HEK293 (cell line): Measurements from ENCODE around the gene CDH12.

Experiments used
- CTCF ChIA-PET: fragments of 350-600 bp; formaldehyde crosslinking; extraction: SDS; loops from one replicate; lab custom pipeline; 2021; ENCODE audit warnings: antibody characterized with exemption; lab: Yijun Ruan, JAX
- POLR2A ChIA-PET: fragments of 300-600 bp; formaldehyde crosslinking; extraction: SDS; loops from one replicate; lab custom pipeline; 2020; ENCODE audit warnings: antibody characterized with exemption, inconsistent platforms; lab: Yijun Ruan, JAX
- H3K27ac ChIP-seq: fragments of 200-500 bp; sonication (Bioruptor generic); 2 replicates; pipeline ENCODE4 v1.5.1; 2014; ENCODE audit warnings: low read depth, low read length, control low read depth, inconsistent platforms; ENCODE audit errors: extremely low read depth
- H3K36me3 ChIP-seq, 2 experiments: fragments of 200-500 bp in 1 of 2; sonication (Bioruptor generic) in 1 of 2; 1 replicate in 1 of 2; 2 replicates in 1 of 2; pipeline ENCODE4 v1.5.1; 2014 to 2017; ENCODE audit warnings: inconsistent platforms in 2 of 2, low read length in 2 of 2; ENCODE audit not compliant: control insufficient read depth in 2 of 2, insufficient read depth in 1 of 2
- H3K4me1 ChIP-seq: fragments of 200-500 bp; sonication (Bioruptor generic); 2 replicates; pipeline ENCODE4 v1.5.1; 2014; ENCODE audit warnings: mild to moderate bottlenecking, low read length, inconsistent platforms; ENCODE audit not compliant: control insufficient read depth, insufficient read depth
- H3K4me3 ChIP-seq: 2 replicates; pipeline ENCODE4 v1.5.1; 2011; ENCODE audit warnings: low read depth, mild to moderate bottlenecking, control low read depth, low read length, moderate library complexity
- H3K9me3 ChIP-seq: fragments of 200-500 bp; sonication (Bioruptor generic); 2 replicates; pipeline ENCODE4 v1.5.1; 2014; ENCODE audit warnings: low read depth, low read length, inconsistent platforms; ENCODE audit not compliant: control insufficient read depth, insufficient read depth
- HOXD13 ChIP-seq: sonication (generic); formaldehyde crosslinking; IDR thresholded peaks from 2 replicates; pipeline ENCODE4 v1.8.0; 2022; ENCODE audit warnings: missing genetic modification reagents, borderline replicate concordance
- KLF10 ChIP-seq: fragments of 450-650 bp; IDR thresholded peaks from 2 replicates; pipeline ENCODE4 v1.5.1; 2018; ENCODE audit warnings: missing biosample characterization, mild to moderate bottlenecking, missing genetic modification characterization
- RBAK ChIP-seq: fragments of 450-650 bp; formaldehyde crosslinking; IDR thresholded peaks from 2 replicates; pipeline ENCODE4 v1.5.1; 2016; ENCODE audit warnings: missing biosample characterization, missing genetic modification characterization
- SCRT1 ChIP-seq: fragments of 450-650 bp; formaldehyde crosslinking; IDR thresholded peaks from 2 replicates; pipeline ENCODE4 v1.5.1; 2016; ENCODE audit warnings: missing biosample characterization, missing genetic modification characterization, borderline replicate concordance
- ZBTB20 ChIP-seq: fragments of 450-650 bp; formaldehyde crosslinking; IDR thresholded peaks from 2 replicates; pipeline ENCODE4 v1.5.1; 2016; ENCODE audit warnings: missing biosample characterization, missing genetic modification characterization
- ZNF112 ChIP-seq: fragments of 450-650 bp; formaldehyde crosslinking; IDR thresholded peaks from 2 replicates; pipeline ENCODE4 v1.5.0; 2017; ENCODE audit warnings: missing biosample characterization, missing genetic modification characterization
- ZNF140 ChIP-seq: fragments of 450-650 bp; formaldehyde crosslinking; IDR thresholded peaks from 2 replicates; pipeline ENCODE4 v1.5.1; 2016; ENCODE audit warnings: missing biosample characterization, missing genetic modification characterization
- ZNF155 ChIP-seq: fragments of 450-650 bp; formaldehyde crosslinking; IDR thresholded peaks from 2 replicates; pipeline ENCODE4 v1.5.1; 2016; ENCODE audit warnings: missing biosample characterization, missing genetic modification characterization
- ZNF211 ChIP-seq: fragments of 450-650 bp; formaldehyde crosslinking; IDR thresholded peaks from 2 replicates; pipeline ENCODE4 v1.5.1; 2016; ENCODE audit warnings: low read depth, missing biosample characterization, missing genetic modification characterization
- ZNF214 ChIP-seq: fragments of 450-650 bp; formaldehyde crosslinking; IDR thresholded peaks from 2 replicates; pipeline ENCODE4 v1.5.1; 2017; ENCODE audit warnings: missing biosample characterization, mild to moderate bottlenecking, missing genetic modification characterization, borderline replicate concordance
- ZNF223 ChIP-seq: fragments of 450-650 bp; formaldehyde crosslinking; IDR thresholded peaks from 2 replicates; pipeline ENCODE4 v1.5.1; 2016; ENCODE audit warnings: missing biosample characterization, missing genetic modification characterization
- ZNF350 ChIP-seq: fragments of 450-650 bp; formaldehyde crosslinking; IDR thresholded peaks from 2 replicates; pipeline ENCODE4 v1.5.0; 2017; ENCODE audit warnings: missing biosample characterization, mild to moderate bottlenecking, missing genetic modification characterization
- ZNF514 ChIP-seq: fragments of 450-650 bp; formaldehyde crosslinking; IDR thresholded peaks from 2 replicates; pipeline ENCODE4 v1.5.1; 2016; ENCODE audit warnings: missing biosample characterization, missing genetic modification characterization
- ZNF549 ChIP-seq: fragments of 450-650 bp; IDR thresholded peaks from 2 replicates; pipeline ENCODE4 v1.5.1; 2018; ENCODE audit warnings: missing biosample characterization, missing genetic modification characterization, mild to moderate bottlenecking, inconsistent platforms, moderate library complexity
- ZNF596 ChIP-seq: fragments of 450-650 bp; IDR thresholded peaks from 2 replicates; pipeline ENCODE4 v1.5.0; 2018; ENCODE audit warnings: missing biosample characterization, mild to moderate bottlenecking, missing genetic modification characterization, moderate library complexity
- ZNF623 ChIP-seq: fragments of 450-650 bp; formaldehyde crosslinking; IDR thresholded peaks from 2 replicates; pipeline ENCODE4 v1.5.1; 2016; ENCODE audit warnings: missing biosample characterization, missing genetic modification characterization
- ZNF776 ChIP-seq: fragments of 450-650 bp; formaldehyde crosslinking; IDR thresholded peaks from 2 replicates; pipeline ENCODE4 v1.5.0; 2017; ENCODE audit warnings: missing biosample characterization, missing genetic modification characterization, borderline replicate concordance
- ZNF777 ChIP-seq: fragments of 450-650 bp; formaldehyde crosslinking; IDR thresholded peaks from 2 replicates; pipeline ENCODE4 v1.5.1; 2017; ENCODE audit warnings: missing biosample characterization, missing genetic modification characterization, borderline replicate concordance
- ZSCAN23 ChIP-seq: fragments of 450-650 bp; formaldehyde crosslinking; IDR thresholded peaks from 2 replicates; pipeline ENCODE4 v1.5.1; 2016; ENCODE audit warnings: missing biosample characterization, missing genetic modification characterization
- ZSCAN30 ChIP-seq: fragments of 450-650 bp; IDR thresholded peaks from 2 replicates; pipeline ENCODE4 v1.5.1; 2018; ENCODE audit warnings: missing biosample characterization, mild to moderate bottlenecking, missing genetic modification characterization, moderate library complexity
- TF ChIP-seq, protein P1 (sequence below): IDR thresholded peaks from 2 replicates; pipeline ENCODE4 v1.6.1; 2011; ENCODE audit warnings: mild to moderate bottlenecking, low read depth, low read length, borderline replicate concordance
- TF ChIP-seq, protein P2 (sequence below): fragments of 450-650 bp; formaldehyde crosslinking; IDR thresholded peaks from 2 replicates; pipeline ENCODE4; 2016; ENCODE audit warnings: missing biosample characterization, missing genetic modification characterization
- TF ChIP-seq, protein P3 (sequence below): fragments of 450-650 bp; formaldehyde crosslinking; IDR thresholded peaks from 2 replicates; pipeline ENCODE4 v1.5.1; 2016; ENCODE audit warnings: missing biosample characterization, missing genetic modification characterization
- TF ChIP-seq, protein P4 (sequence below): fragments of 450-650 bp; formaldehyde crosslinking; IDR thresholded peaks from 2 replicates; pipeline ENCODE4 v1.5.1; 2016; ENCODE audit warnings: missing biosample characterization, missing genetic modification characterization

The CDH12 gene

DNA sequence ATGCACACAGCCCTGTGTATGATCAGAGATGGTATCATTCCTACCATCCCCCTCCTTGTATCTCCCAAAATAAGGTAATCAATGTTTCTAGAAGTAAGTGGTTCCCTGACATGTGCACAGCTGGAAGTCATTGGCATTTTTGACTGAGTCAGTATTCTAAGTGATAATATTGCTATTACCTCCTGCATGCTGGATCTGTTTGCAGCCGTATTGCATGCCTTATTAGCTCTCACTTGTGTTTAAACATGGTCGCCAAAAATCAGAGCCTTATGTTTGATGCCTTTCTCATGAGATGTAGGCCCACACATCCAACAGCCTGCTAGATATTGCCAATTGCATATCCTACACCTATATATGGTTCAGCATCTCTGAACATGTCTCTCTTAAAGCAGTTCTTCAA lies 254.3 kb downstream of the CDH12 start:
- no peak overlapping the region for H3K27ac ChIP-seq
- H3K4me1 ChIP-seq = no peaks in the 10 kb centered on the region
- TF ChIP-seq, protein P1, sequence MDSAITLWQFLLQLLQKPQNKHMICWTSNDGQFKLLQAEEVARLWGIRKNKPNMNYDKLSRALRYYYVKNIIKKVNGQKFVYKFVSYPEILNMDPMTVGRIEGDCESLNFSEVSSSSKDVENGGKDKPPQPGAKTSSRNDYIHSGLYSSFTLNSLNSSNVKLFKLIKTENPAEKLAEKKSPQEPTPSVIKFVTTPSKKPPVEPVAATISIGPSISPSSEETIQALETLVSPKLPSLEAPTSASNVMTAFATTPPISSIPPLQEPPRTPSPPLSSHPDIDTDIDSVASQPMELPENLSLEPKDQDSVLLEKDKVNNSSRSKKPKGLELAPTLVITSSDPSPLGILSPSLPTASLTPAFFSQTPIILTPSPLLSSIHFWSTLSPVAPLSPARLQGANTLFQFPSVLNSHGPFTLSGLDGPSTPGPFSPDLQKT = no peak
- TF ChIP-seq ZNF350 (tag by site-specific recombination) (no peak), RBAK (no peak), ZNF211 (tag by site-specific recombination) (no peak), ZSCAN23 (no peak), ZNF112 (no peak), HOXD13 (no peak), ZNF223 (tag by site-specific recombination) (no peak)
- ChIA-PET CTCF (no interaction called here), POLR2A (no interaction called here)
- H3K9me3 ChIP-seq = no peaks in the 10 kb centered on the region
- no peak overlapping the region for H3K4me3 ChIP-seq
- H3K36me3 ChIP-seq = no peaks in the 10 kb centered on the region

DNA sequence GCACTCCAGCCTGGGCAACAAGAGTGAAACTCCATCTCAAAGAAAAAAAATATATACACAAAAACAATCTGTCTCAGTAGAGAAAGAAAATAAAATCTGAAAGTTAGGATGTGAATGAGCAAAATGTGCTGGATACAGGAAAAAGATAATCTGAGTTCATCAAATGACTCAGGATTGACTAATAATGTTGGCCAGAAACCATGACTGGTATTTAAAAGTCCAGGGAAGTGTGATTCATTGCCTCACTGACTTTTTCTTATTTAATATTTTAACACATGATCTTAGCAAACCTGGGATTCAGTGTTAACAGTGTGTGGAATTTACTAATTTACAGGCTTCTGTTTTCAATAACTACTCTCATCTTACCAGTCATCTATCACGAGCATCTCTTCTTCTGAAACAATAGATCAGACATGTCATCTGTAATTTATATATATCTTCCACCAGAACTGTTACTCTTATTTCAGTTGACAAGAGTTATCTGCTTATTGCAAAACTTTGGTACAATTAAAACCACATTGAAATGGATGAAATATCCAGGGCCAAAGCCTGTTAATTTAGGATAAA lies 256.7 kb downstream of the CDH12 start:
- Histone ChIP-seq H3K9me3 (no peaks in the 10 kb centered on the region), H3K27ac (no peak overlapping the region), H3K4me1 (no peaks in the 10 kb centered on the region), H3K36me3 (no peaks in the 10 kb centered on the region), H3K4me3 (no peak overlapping the region)
- ChIA-PET CTCF (no interaction called here), POLR2A (no interaction called here)
- TF ChIP-seq ZNF514 (tag by site-specific recombination) (no peak), ZBTB20 (no peak), ZNF214 (tag by site-specific recombination) (no peak), SCRT1 (tag by site-specific recombination) (no peak), ZNF596 (tag by site-specific recombination) (no peak), ZSCAN30 (tag by site-specific recombination) (no peak), ZNF155 (no peak), ZNF623 (no peak), ZNF777 (no peak), ZNF776 (tag by site-specific recombination) (no peak), ZNF140 (no peak), KLF10 (no peak), ZNF549 (no peak), ZNF112 (no peak)
- TF ChIP-seq, protein P2, sequence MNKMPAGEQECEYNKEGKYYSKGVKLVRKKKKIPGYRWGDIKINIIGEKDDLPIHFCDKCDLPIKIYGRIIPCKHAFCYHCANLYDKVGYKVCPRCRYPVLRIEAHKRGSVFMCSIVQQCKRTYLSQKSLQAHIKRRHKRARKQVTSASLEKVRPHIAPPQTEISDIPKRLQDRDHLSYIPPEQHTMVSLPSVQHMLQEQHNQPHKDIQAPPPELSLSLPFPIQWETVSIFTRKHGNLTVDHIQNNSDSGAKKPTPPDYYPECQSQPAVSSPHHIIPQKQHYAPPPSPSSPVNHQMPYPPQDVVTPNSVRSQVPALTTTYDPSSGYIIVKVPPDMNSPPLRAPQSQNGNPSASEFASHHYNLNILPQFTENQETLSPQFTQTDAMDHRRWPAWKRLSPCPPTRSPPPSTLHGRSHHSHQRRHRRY (tag by site-specific recombination) = no peak
- TF ChIP-seq, protein P3, sequence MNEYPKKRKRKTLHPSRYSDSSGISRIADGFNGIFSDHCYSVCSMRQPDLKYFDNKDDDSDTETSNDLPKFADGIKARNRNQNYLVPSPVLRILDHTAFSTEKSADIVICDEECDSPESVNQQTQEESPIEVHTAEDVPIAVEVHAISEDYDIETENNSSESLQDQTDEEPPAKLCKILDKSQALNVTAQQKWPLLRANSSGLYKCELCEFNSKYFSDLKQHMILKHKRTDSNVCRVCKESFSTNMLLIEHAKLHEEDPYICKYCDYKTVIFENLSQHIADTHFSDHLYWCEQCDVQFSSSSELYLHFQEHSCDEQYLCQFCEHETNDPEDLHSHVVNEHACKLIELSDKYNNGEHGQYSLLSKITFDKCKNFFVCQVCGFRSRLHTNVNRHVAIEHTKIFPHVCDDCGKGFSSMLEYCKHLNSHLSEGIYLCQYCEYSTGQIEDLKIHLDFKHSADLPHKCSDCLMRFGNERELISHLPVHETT (tag by site-specific recombination) = no peak
- TF ChIP-seq, protein P4, sequence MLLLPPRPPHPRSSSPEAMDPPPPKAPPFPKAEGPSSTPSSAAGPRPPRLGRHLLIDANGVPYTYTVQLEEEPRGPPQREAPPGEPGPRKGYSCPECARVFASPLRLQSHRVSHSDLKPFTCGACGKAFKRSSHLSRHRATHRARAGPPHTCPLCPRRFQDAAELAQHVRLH (tag by site-specific recombination) = no peak
